Cerebellar nuclear complex (tissue), 1 donor: ENCODE results near the gene TMEM30A.
A peak's percentile ranks its signal among the peaks of the same experiment; 100 is the strongest.

ENCODE experiments used
- DNase-seq, 2 experiments: peaks; one replicate each; lab custom pipeline; 2025; lab: John Stamatoyannopoulos, UW

The TMEM30A gene

DNA sequence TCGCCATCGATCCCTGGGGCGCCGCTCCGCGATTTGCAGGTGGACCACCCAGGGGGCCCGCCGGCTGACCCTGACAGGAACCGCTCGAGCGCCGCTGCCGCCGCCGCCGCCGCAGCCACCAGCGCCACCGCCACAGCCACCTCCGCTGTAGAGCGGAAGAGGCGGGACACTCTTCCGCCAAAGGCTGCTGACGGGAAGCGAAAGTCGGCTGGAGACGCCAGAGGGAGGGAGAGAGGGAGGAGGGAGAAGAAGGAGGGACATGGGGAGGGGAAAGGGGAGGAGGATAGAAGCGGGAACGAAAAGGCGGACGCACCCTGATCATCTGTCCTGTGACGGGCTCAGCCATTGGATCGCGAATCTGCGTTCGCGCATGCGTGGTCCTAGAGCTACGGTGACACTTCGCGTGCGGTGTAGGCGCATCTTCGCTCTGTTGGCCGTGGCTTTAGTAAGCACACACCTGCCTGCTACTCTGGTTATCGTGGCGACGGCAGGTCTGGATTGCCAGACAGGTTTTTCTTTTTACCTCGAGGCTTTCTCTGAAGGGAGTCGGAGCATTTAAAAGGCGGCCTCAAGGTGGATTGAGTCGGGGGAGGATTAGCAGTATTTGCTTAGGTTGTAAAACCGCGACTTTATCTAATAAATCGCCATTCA is at the start of gene TMEM30A:
TMEM30A (minus strand) TSS at position 161 of the 651 bp plus-strand sequence; CDS start at position 7, 154 bp downstream.
- DNase-seq = peak; percentile 98 to 99

GRCh38 chr6:75333676-75334200 is 49.1 kb upstream of the TMEM30A start:
- no peak for DNase-seq

GRCh38 chr6:75331151-75331550 is 46.6 kb upstream of the TMEM30A start:
- no peak for DNase-seq

DNA sequence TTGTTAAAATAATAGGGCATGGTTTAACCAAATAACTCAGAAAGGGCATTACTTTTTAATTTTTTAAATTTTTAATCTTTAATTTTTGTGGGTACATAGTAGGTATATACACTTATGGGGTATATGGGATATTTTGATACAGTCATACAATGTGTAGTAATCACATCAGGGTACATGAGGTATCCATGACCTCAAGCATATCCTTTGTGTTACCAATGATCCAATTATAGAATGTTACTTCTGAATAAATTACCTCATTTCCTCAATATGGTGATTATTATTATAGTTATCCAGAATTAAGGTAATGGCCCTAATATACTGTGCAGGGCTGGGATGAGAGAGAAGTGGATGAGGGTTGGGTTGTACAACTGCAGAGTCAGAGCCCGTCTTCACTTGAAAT is 45.1 kb upstream of the TMEM30A start:
- no peak for DNase-seq

DNA sequence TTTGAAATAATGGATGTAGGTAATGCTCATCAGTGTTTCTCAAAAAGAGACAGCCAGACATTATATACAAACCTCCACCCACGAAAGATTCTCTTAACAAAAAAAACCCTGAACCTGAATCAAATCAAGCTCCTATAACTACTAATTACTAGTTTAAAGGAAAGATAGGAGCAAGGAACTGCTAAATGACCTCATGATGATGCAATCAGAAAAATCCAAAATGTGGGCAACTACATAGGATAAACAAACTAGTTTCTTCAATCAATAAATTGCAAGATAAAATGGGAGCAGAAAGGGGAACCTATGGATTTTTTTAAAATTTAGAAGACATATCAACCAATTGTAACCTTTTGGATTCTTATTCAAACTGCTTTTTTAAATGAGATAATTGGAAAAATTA is 43.2 kb upstream of the TMEM30A start:
- DNase-seq = no peak

- DNase-seq = no peak
These were observed 42.1 kb upstream of the TMEM30A start for GRCh38 chr6:75326557-75327258.

GRCh38 chr6:75318900-75319299 is 34.3 kb upstream of the TMEM30A start:
- no peak for DNase-seq

DNA sequence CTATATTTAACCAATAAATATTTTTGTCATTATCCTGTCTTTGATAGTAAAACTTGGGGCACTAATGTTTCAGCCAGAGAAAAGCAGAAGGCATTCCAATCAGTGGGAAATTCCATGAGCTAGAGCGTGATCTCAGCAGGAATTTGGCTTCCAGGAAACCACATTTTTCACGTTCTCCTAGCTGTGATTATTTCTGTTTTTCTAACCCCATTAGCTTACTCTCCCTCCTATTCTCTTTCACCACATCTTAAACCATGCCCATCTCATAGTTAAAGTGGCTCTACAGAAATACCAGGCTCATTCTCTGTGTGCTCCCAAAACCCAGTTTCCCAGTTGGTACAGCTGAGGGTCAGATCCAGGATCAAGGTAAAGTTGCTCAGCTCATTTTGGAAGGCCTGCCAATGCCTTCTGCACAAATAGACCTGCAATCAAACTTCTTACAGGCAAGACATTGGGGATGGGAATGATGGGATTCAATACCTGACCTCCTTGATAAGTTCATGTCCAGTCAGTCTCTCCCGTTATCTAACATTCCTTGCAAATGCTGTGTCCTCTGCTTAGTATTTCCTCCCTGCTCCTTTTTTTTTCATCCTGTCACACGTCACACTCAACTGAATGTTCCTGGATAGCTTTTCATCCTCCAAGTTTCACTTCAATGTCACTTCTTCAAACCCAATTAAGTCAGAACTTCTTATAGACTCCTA is 33.1 kb upstream of the TMEM30A start:
- no peak for DNase-seq

DNA sequence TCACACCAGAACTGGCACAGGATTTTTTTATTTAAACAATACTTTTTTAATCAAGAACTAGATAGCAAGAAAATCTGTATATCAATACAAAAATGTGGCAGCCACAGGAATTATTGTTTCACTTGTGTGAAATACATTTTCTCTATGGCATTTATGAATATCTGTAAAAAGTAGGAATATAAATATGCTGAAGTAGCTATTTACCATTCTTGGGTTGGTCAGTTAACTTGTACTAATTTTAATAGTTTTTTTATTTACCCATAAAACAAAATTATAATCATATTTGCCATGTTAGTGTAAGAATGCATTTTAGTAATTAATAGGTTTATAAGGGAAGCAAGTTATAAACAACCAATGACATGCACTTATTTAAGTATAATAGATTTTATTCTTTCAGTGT is 31.4 kb upstream of the TMEM30A start:
- no peak for DNase-seq

DNA sequence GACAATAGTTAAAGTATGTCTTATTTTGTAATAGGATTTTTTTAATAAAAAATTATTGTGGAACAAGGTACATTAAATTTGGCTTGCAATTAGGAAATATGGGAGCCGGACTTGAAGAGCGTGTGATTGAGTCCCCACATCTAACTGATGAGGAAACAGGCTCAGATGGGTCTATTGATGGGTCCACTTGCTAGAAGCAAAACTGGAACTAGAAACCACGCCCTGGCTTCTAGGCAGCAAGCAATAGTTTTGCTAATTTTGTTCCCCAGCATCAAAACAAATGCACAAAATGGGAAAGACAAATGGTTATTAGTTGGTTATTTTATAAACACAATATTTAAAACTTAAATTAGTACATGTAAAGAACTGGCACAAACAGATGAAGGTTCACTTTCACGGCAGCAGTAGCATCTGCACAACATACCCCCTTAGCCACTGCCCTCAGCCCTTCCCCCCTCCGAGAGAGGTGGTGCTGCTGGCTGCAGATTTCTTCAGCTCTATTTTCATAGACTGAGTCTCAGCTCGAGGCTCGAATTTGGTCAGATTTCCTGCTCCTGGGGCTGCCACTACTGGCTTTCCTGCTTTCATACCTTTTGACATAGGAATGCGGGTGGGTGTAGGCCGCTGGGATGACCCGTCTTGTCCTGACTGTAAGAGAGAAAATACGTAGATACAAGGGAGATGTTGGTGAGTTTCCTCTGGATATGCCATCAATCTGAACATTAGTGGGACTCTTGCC is 23.8 kb upstream of the TMEM30A start:
- DNase-seq = no peak

DNA sequence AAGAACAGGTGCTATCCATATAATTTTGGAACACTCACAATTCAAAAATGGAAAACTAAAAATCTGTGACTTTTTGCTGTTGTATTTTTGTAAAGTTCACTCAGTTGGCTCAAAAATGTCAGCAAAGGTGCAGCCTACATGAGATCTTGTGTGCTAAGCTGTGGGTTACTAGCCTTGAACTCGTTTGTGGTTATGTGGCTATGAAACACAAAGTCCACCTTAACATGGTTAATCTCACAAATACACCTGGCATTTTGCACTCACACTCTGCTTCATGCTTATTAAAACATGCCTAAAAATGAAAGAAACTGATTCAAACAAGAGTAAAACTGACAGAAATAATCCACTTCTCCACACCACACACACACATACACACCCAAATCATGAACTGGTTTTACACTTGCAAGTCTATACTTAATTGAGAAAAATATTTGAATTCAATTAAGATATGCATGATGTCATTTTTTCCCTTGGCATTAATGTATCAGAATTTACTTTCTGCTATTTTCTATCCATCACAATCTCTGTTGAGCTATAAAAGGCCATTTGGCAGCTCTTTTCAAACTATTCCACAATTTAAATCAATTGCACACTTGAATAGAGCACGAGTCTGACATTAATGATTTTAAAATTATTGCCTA is 22.9 kb upstream of the TMEM30A start:
- no peak for DNase-seq

- DNase-seq = no peak
These were observed 21.5 kb upstream of the TMEM30A start for GRCh38 chr6:75306064-75306463.

DNA sequence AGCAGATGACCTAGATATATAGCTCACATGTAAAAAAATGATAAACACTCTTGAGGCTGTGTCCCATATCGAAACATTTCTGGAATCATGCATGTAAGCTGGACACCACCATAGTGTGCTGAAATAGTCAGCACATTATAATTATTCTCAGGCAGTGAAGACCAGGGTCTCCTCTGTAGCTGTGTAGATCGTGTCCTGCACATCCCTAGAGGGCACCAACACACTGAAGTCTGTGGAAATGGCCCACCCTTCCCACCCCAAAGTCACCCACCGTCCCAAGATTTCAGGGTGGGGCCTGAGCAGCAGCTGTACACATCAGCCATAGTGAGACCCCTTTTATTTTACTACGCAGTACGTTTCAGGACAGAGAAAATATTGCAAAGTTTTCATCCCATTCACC is 21.0 kb upstream of the TMEM30A start:
- no peak for DNase-seq

- DNase-seq = no peak
These were observed 17.7 kb upstream of the TMEM30A start for GRCh38 chr6:75302280-75302679.

GRCh38 chr6:75301537-75301936 is 16.9 kb upstream of the TMEM30A start:
- no peak for DNase-seq

DNA sequence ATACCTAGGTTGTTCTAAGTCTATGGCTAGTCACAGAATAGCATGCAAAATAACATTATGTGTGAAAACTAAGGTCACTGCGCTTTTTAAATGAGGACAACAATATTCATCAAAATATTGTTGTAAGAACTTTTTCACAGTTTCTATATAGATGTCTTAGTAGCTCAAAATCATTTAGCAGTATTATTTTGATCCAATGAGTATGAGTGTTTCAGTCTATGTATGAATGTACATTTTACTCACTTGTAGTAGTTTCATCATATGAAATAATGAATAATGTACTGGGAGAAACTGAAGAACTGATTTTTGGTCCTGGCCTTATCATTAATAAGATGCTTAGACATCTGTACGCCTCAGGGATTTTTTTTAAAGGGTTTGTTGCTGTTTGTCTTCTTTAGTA is 16.5 kb upstream of the TMEM30A start:
- no peak for DNase-seq

GRCh38 chr6:75300531-75300855 is 15.9 kb upstream of the TMEM30A start:
- no peak for DNase-seq

DNA sequence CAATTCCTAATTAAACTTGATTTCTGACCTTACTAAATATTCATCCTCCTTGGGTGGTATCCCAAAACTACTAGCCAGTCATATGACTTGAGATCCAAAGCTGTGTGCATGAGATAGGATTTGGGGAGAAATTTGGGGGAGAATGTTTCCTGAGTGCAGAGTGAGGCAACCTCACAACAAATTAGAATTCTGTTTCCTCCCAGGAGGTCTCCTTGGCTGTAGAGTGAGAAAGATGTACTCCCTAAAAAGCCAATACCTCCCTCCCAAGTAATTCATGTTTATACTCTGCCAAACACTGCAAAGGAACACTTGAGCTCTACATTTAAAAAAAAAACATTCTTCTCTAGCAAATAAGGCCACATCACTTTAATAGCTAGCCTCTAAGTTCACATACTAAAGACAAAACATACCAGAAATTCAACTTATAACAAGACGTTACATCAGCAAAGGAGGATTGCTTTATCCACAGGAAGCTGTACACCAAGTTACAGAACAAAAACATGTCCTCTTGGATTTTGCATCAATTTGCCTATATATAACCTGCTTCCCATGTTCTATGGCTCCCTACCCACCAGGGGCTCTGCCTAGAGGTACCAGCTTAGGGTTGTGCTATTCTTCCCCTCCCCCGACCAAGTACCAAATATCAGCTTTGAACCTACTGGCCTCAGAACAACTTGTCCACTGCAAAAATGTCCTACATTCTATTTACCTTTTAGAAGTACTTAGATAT is 15.4 kb upstream of the TMEM30A start:
- no peak for DNase-seq

- peak in 1 of 2 experiments; percentile 1 for DNase-seq
These were observed 12.5 kb upstream of the TMEM30A start for GRCh38 chr6:75296811-75297779.

DNA sequence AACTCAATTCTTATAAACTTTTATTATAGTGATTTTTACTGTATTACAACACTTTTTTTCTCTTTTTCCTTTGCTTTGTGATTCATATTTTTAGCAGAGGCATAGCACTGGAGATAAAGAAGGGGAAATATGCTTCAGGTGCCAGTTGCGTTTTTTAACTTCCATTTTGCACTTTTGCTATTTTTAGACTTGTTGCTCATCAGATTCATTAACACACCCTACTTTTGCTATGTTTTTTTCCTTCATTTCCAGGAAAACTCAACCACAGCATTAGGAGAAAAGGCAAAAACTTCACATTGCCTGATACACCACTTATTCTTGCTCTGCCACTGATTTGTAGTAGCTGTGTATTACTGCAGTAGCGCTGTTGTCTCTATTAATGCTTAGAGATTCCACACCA is 8.0 kb upstream of the TMEM30A start:
- DNase-seq = no peak
